ENCODE measurements around the gene ITPA.

Gene ITPA

DNA sequence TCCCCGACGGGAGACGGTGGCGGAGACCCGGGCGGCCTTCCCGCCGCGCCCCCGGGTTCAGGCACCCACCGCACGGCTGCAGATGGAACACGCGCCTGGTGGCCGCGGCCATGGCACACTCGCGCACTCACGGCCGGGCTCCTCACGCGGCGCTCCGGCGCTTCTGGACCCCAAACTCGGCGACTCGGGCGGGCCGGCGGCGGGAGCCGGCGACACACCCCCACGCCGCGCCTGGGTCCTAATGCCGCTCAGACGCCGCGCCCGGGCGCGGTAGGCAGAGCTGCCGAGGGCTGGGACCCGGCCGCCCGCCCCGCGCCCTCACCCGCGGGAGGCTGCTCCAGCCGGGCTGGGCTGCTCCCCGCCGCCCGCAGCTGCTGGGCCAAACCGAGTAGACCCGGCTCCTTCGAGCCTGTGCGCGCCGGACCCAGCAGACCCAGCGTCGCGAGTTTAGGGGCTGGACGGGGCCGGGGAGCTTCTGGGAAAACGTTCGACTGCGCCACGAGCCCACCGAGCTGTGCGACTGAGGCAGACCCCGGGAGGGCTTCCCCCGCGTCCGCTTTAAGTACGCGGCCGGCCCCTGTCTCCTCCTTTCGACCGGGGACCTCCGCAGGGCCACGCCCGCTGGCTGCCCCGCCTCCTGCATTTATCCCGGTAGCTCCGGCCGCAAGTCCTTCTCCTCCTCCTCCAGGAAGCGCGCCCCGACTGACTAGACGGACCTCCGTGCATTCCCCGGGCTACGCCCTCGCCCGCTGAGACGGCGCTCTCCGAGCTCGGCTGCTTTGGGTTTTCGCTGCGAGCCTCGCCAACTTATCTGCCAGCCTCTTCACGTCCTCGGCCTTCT is 29.9 kb downstream of the ITPA start, which contains the start of gene SLC4A11:
Gene SLC4A11 (minus strand): TSS at position 165 of the 841 bp plus-strand sequence. CDS start 53 bp downstream, at position 112.
- DNase-seq (ENCODE audit: low read depth) = peak; percentile 62
- no peak for TF ChIP-seq CTCF (conservative IDR thresholded peaks at IDR 0.05; ENCODE audit: low read length)
- H3K4me3 ChIP-seq (ENCODE audit: low read length) = peak within 1 kb of the TSS; percentile 71

DNA sequence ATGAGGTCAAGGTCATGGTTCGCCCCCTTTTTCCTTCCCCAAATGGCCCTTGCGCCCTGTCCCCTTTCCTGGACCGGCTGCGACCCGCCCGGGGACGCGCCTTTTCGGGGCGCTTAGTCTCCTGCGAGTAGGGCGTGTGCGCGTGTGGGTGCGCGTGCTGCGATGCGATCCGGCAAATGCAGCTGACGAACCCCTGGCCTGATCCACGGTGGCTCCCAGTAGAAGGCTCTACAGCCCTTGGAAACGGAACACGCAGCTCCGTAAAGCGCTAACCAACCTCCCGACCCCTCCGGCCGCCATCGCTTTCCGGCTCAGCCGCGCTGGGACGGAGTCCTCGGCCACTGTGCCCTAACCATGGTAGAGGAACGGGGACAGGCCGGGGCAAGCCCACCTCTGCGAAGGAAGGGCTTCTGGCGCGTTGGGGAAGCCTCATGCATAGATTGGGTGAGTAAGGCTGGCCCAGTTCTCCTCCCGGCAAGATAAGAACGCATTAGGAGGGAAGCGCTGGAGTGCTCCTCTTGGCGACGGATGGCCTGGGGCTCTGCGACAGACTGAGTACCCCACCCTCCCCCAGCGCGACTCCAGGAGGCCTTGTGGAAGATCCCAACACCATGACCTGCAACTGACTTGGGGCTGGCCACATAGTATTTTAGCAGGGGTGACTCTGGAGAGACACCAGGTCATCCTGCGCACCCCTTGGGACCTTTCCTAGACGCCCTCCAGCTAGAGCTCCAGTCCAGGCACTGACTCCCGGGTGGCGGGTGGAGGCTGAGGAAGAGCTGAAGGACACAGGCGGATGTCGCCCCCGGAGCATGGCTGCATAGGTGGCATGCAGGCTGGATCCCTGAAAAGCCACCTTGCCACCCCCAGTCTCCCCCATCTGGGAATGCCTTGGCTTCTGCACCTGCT is 30.8 kb downstream of the ITPA start:
- TF ChIP-seq CTCF (conservative IDR thresholded peaks at IDR 0.05; ENCODE audit: low read length) = no peak
- peak overlapping the region; percentile 71 for H3K4me3 ChIP-seq (ENCODE audit: low read length)

DNA sequence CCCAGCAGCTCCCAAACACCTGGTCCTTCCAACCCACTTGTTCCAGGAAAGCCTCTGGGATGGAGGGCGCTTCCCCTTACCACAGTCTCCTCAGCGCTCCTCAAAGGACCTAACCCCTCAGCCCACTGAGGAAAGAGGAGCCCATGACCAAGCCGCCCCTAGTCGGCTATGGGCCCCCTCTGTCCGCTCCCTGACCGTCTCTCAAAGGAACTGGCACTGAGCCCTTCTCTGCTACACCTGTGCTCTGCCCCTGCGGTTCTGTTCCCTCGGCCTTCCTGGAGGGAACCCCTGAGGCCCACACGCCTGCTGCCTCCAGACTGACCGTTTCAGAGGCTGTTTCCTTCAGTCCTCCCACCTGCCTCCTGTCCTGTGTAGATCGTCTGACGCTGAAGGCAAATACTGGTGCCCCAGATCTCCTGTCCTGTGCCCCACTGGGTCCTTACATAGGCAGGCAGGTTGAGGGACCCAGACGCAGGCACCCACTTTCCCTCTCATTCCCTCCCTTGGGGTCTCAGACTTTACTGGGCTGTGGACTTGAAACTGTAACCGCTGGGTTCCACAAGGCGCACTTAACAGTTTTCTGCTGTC is 31.6 kb downstream of the ITPA start:
- no peak for DNase-seq (ENCODE audit: low read depth)
- no peak for TF ChIP-seq CTCF (conservative IDR thresholded peaks at IDR 0.05; ENCODE audit: low read length)
- H3K4me3 ChIP-seq (ENCODE audit: low read length) = peak overlapping the region; percentile 71

More for the DNA sequence above, 30.8 kb downstream of the ITPA start:
- peak; percentile 18 for DNase-seq (ENCODE audit: low read depth)

GRCh38 chr20:3242172-3242692 is 32.9 kb downstream of the ITPA start:
- no peak for DNase-seq (ENCODE audit: low read depth)
- no peak overlapping the region for H3K4me3 ChIP-seq (ENCODE audit: low read length)
- TF ChIP-seq CTCF (conservative IDR thresholded peaks at IDR 0.05; ENCODE audit: low read length) = no peak

DNA sequence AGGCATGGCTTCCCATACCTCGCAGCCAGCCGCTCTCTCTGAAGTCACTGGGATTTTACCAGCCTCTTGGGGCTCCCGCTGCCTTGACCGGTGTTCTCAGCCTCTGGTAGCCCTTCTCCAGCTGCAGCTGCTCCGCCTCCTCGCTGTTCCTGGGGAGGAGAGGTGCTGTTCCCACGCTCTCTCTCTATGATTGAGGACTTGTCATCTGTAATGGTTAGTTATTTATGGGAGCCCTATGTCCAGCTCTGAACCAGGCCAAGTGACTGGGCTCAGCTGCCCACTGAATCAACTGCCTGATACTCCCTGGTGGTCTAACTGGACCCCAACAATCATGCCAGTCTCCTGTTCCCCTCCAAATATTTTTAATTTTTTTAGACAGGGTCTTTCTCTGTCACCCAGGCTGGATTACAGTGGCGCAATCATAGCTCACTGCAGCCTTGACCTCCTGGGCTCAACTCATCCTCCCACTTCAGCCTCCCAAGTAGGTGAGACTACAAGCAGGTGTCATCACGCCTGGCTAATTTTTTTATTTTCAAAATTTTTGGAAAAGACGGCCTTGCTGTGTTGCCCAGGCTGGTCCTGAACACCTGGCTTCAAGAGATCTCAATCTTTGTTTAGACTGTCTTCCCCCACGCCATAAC is 34.5 kb downstream of the ITPA start:
- DNase-seq (ENCODE audit: low read depth) = no peak
- TF ChIP-seq CTCF (conservative IDR thresholded peaks at IDR 0.05; ENCODE audit: low read length) = no peak

GRCh38 chr20:3244613-3245012 is 35.3 kb downstream of the ITPA start:
- no peak for DNase-seq (ENCODE audit: low read depth)
- H3K4me3 ChIP-seq (ENCODE audit: low read length) = no peak overlapping the region
- TF ChIP-seq CTCF (conservative IDR thresholded peaks at IDR 0.05; ENCODE audit: low read length) = no peak

More for the DNA sequence above, 34.5 kb downstream of the ITPA start:
- H3K4me3 ChIP-seq (ENCODE audit: low read length) = no peak overlapping the region
